NCI-H524 (cell line): ENCODE data around the gene LCT.
"Not testable (repeated sequence)": the region's sequence is repeated elsewhere in the genome, so short reads cannot be mapped to it uniquely, and the experiment has no call there.

Experiments
- DNase-seq, 2 experiments: peaks; one replicate each; lab custom pipeline; 2025; lab: John Stamatoyannopoulos, UW

LCT gene

DNA sequence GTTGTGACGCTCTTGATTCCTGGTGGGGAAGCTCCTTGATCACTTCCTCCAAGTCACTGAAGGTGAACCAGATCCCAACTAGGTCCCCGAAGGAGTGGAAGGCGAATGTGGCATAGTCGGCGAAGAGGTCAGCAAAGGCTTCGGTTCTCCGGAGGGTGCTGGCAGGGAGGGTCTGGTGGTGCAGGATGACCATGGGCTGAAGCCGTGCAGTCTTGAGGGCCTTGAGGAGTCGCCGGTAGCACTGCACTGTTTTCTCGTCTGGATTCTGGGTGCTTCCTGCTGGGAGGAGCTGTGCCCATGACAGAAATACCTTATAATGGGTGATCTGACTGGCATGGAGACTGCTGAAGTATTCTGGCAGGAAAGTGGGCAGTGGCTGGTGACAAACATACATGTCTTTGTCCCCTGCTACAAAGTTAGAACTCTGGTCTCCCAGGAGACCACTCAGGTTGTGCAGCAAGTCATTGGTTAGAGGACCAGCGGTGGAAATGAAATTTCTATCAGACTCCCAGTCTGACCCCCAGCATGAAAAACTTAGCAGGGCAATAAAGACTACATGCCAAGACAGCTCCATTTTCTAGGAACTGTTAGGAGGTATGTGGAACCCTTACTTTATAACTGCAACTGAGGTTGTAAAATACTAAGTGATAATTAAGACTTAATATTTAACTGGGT is at the start of gene LCT:
Gene LCT (minus strand): TSS at position 589 of the 675 bp plus-strand sequence. CDS start 15 bp downstream, at position 574.
- DNase-seq: no peak

DNA sequence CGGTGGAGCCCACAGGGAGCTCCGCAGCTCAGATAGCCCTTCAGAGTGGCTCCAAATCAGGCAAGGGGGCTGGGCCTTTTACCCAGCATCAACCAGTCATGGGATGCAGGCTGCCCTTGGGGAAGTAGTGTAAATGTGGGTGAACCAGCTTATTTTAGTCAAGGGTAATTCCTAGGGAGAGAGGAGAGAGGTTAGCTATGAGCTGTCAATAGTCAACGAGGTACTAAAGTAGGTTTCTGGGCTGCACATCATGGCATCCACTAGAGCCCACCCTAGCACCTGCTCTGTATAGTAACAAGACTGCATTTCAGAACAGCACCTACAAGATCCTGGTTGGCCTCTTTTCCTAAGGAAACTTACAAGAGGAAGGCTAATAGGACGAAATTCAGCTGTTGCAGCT is 48.7 kb upstream of the LCT start:
- DNase-seq: no peak

DNA sequence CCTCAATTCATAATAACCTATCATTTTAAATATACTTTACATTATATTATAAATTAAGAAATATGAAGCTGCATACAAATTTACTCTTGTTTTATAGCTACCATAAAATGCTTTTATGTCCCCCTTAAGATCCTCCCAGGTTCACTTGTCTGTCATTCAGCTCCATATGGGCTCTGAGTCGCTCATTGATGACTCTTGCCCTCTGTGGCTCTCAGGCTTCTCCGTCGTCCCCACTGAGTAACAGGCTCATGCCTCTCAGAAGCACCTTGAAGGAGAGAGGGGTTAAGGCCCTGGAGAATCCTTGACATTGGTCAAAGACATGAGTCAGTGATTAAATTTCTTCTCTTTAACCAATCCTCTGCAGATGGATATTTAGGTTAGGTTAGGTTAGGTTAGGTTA is 45.4 kb upstream of the LCT start:
- DNase-seq: peak; percentile 80 to 84

DNA sequence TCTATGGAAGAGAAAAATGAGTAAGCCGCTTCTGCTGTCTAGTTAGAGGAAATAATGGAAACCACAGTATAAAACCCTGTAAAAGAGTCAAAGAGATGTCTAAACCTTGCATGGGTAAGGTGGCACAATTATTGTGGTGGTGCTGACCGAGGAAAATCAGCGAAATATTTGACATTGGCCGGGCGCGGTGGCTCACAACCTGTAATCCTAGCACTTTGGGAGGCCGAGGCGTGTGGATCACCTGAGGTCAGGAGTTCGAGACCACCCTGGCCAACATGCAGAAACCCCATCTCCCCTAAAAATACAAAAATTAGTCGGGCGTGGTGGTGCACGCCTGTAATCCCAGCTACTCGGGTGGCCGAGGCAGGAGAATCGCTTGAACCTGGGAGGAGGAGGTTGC is 39.8 kb upstream of the LCT start:
- DNase-seq: not testable (repeated sequence)

DNA sequence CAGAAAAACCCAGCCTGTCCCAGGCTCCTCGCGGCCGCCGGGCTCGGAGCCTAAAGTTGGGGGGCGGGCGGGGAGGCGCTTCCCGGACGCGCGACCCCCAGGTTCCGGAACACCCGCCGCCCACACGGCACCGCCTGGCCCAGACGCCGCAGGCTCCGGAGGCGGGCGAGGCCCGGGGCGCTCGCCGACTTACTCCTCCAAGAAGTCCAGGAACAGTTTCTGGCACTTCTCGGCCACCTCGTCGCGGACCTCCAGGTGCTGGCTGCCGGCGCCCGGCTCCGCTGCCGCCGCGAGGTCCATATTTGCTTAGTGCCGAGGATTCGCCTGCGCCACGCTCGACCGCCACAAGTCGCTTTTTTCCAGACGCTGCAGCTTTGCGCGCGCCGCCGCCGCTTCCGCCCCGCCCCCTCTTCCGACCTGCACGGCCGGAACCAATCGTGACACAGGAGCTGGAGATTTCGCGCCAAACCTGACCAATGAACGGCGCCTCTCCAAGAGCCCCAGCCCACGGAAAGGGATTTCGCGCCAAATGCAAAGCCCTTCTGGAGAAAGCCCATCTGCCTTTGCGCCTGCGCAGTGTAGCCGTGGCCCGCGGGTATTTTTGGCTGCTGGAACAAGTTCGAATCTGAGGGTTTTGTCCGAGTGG is 39.2 kb upstream of the LCT start, which contains the start of gene MCM6:
Gene MCM6 (minus strand): TSS at position 378 of the 646 bp plus-strand sequence. CDS start 78 bp downstream, at position 300.
- DNase-seq: peak; percentile 97 to 99

DNA sequence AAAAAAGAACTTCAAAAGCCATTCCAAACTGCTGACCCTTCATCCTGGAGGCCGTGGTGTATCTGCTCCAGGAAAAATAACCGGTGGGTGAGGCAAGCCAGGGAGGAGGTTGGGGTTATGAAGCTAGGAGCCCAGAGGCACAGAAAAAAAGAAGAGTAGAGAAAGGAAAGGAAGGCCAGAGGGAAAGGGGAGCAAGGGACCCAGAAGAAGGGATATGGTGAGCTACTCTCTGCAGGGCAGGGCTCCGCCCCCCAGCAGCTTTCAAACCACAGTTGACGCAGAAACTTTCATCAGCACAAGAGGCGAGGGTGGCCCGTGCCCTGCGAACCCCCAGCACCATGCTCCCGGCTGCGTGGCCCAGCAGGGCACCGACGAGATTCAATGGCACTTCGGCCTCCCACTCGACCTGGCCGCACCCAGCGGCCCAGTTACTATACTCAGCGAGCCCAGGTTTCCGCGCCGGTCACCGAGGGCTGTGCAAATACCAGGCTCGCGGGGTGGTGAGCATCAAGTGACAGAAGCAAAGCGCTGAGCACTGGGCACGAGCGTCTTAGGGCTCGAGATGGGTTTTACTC is 38.6 kb upstream of the LCT start:
- DNase-seq: peak; percentile 24 to 44

DNA sequence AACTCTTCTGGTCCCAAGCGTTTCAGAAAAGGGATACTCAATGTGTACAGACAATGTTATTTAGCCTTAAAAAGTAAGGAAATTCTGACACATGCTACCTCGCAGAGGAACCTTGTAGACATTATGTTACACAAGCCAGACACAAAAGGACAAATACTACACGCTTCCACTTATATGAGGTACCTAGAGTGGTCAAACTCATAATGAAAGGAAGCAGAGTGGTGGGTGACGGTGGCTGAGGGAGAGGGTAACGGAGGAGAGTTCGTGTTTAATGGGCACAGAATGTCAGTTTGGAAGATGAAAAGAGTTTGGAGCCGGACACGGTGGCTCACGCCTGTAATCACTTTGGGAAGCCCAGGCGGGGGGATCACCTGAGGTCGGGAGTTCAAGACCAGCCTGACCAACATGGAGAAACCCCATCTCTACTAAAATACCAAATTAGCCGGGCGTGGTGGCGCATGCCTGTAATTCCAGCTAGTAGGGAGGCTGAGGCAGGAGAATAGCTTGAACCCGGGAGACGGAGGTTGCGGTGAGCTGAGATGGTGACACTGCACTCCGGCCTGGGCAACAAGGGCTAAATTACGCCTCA is 37.9 kb upstream of the LCT start:
- DNase-seq: no peak

DNA sequence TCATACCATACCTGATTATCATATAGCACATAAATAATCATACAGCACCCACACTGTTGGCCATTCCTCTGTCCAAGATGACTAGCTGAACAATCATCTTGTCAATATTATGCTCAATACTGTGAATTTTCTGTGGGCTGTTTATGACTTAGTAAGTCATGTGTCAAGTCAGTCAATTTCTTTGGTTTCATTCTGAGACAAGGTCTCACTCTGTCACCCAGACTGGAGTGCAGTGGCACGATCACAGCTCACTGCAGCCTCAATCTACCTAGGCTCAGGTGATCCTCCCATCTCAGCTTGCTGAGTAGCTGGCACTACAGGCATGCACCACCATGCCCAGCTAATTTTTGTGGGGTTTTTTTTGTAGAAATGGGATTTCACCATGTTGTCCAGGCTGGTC is 33.6 kb upstream of the LCT start:
- no peak for DNase-seq

DNA sequence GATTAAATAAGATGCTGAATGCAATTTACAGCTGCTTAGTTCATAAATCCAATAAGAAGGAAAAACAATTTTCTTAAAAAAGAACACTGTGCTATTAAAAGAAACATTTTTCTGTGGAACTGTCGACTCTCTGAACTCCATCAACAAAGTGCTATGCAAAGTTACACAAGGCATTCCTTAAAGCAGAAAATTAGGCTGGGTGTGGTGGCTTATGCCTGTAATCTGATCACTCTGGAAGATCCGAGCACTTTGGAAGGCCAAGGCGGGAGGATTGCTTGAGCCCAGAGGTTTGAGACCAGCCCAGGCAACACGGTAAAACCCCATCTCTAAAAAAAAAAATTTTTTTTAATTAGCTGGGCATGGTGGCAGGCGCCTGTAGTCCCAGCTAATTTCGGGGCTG is 26.2 kb upstream of the LCT start:
- DNase-seq: no peak

DNA sequence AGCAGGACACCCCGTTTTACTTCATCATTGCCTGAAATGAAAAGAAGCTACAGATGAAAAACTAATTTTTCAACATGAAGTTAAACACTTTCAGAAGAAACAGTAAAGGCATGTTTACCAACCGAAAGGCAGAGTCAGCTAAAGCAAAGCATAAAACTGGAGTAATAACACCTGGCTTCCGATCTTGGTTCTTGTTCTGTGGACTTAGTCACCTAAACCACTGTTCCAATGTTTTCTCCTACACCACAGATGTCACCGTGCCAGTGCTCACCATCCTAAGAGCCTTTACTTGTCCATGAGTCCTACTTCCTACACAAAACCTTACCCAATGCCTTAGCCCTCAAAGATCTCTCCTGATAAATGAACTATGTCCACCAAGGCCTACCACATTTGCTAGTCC is 25.7 kb upstream of the LCT start:
- DNase-seq: no peak

DNA sequence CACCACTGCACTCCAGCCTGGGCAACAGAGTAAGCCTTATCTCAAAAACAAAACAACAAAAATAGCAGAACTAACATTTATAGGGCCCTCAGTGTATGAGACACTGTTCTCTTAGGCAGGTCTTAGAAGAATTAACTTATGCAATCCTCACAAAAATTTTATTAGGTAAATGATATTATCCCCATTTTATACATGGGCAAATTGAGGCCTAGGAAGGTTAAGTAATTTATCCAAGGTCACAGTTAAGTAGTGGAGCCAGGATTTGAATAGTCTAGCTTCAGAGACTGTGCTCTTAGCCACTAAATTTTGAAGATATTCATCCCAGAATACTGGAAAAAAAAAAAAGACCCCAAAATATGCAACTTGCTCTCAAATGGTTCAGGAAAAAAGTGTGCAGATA is 16.4 kb upstream of the LCT start:
- no peak for DNase-seq

DNA sequence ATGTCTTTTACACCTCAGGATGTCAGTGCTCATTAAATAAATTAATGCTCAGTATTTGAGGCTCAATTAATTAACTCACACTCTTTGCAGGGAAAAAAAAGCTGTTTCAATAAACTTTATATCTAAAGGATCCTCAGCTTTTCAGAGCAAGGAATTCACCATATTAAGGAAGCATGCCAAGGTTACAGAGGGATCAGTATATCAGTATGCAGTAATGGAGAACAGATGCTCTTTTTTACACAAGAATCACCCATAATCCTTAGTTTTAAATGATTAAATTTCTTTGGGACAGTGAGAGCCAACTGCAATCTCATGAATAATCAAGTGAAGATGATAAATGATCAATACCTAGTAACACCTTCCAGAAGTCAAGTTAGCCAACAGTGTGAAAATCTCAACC is 14.9 kb upstream of the LCT start:
- no peak for DNase-seq

DNA sequence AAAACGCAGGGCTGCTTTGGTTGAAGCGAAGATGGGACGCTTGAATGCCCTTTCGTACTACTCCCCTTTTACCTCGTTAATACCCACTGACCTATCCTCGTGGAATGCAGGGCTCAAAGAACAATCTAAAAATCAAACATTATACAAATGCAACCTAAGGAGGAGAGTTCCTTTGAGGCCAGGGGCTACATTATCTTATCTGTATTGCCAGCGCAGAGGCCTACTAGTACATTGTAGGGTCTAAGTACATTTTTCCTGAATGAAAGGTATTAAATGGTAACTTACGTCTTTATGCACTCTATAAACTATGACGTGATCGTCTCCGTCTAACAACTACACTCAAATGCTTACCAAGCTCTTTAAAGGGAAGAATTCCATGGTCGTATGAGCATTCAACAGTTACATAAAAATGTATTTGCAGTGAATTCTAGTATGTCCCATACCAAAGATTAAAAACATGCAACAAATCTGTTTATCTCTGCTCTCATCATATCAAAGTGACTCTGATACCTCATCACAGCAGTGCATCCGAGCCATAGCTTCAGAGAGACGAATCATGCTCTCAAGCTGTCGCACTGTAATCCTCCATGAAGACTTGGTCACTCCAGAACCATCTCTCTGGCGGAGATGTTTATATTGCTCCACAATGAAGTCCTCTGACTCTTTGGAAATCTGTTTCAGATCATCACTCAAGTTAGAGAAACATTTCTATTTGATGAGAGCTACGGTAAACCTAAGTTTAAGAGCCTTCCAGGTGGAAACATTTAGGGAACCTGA is 14.1 kb upstream of the LCT start:
- no peak for DNase-seq

DNA sequence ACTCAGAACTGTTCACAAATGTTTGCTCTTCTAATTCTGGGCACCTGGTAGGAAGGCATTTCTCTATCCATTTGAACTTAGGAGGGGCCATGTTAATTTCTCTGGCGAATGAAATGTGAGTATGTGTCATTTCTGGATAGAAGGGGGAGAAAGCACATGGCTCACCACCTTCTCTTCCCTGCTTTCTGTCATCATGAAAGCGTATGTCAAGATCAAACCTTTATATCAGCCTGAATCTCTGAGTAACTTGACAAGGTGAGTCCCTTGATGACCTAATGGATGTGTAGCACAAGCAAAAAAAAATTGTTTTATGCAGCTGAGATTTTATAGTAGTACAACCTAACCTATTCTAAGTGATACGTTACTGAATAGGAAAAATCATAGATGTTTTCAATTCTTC is 12.1 kb upstream of the LCT start:
- DNase-seq: no peak

DNA sequence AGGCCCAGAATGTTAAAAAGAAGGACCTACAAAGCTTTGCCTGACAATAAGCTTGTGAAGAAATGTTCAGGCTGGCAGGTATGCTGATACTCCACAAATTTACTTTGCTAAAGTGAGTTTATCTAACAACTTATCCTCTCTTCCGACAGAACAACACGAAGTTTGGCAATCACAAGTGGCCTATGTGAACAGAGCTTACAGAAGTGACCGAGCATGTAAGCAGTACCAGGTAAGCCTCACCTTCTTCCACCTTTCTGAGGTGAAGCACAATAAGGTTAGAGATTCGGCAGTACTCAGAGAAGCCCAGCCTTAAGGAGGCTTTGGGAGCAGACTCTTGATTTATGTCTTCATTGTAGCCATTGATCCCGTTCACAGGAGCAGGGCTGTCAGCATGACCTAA is 9.0 kb upstream of the LCT start:
- DNase-seq: no peak

DNA sequence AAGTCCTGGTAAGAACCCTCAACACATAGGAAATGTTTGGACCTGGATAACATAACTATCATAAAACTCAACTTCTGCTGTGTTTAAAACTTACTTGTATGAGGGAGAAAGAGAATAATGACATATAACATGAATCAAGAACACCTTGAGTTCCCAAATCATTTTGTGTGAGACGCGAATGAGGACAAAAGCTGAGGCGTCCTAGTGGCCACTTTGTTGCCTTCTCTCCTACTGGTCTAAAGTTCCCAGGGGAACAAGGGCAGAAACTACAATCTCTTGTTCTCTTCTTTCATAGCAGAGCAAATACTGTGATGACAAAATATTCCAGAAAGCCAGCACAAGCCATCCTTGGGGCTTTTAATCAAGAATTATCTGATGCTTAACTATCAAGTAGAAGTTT is 8.3 kb upstream of the LCT start:
- DNase-seq: no peak

DNA sequence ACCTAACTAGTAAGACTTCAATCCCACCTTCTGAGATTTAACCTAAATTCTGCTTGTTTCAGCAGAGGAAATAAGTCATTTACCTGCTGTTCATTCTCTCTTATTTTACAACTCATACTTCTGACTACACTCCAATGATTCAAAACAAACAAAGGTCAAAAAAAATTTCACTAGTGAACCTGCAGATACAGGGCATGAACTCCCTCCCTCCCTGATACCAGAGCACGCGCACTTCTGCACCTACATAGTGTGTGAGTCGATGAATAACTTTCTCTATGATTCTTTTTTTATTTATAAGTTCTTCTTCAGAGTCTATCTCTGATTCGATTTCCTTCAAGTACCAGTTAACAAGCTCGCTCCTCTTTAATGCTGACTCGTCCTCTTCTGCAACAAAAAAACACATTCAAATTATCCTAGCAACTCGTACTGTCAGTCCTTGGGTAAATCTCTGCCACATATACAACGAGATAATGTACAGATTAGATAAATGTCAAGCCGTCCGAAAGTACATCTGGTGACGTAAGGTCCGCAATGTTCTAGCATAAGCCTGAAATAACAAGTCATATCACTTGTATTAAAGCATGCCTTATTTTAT is 7.4 kb upstream of the LCT start:
- DNase-seq: no peak

DNA sequence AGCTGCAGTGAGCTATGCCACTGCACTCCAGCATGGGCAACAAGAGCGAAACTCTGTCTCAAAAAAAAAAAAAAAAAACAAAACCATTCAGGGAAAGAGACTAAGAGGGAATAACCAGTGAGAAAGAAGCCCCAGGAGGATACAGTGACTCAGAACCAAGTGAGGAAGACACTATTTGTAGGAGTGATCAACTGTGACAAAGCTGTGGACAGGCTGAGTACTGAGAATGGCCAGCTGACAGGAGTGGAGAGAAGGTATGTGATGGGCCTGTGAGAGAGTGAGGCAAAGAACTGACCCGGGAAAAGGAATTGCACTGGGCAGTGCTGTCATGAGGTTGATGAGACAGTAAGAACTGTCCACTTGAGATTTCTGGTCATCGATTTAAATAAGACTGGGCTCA is 6.7 kb upstream of the LCT start:
- DNase-seq: no peak

DNA sequence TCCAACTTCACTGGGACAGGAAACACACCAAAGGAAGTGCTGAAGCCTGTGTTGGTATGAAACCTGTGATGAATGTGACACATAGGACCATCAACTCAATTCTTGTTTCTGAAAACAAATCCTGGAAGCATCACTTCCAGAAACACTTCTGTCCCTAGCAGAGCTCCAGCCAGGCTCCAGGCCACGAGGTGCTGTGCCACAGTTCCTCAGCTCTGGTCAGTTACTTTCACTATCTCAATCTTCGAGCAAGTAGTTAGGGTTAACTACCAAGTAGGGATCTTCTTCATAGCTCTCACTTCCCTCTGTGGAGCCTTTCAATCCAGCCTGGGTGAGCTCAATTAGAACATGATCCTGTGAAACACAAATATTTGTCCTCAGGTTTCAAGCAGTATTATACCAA is 3.6 kb upstream of the LCT start:
- DNase-seq: no peak

DNA sequence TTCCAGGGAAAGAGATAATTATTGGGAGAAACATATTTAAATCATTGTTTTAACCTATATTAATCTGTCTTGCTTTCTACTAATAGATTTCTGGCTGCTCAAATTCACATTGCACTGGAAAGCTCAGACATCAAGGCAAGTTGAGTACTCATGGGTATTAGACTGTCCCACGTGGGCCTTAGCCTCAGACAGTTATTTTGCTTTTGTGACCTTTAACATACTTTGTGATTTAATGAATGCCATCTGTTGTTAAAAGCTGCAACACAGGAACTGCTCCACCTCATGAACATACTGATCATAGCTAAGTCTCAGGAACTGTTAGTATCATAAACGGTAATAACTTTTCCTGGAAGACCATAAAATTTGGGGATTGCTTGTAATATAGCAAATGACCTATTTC is 2.7 kb upstream of the LCT start:
- peak; percentile 62 to 90 for DNase-seq

DNA sequence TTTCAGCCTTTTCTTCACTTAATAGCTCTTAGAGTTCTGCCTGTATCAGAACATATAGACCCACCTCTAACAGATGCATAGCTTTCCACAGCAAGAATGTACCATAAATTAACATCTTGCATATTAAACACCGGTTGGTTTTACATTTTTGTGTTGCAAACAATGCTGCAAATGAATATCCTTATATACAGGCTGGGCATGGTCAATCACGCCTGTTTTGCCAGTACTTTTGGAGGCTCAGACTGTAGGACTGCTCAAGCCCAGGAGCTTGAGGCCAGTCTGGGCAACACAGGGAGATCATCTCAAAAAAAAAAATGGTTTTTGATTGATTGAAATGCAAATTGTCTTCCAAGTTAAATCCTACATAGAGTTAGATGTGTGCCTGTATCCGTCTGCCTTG is 1.5 kb upstream of the LCT start:
- no peak for DNase-seq

DNA sequence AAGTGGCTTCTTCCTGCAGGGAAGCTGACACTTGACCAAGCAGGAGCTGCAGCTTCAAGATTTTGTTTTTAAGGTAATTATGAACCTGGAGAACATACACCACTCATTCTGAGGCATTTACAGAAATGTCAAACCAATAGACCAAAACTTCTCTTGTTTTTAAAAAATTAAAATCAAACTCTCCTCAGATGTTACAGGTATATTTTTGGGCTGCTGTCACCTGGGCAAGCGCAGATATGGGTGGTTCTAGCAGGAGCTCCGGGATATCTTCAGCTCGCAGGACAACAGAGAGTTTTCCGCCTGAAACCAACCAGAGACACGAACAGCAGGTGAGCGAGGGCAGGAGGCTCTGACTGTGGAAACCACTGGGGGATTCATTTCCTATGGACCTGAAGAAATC is 4.1 kb downstream of the LCT start:
- no peak for DNase-seq
